Stomach (tissue), 9 donors: ENCODE results near the gene MCC. TPM values are rescaled to one million over a fixed set of nuclear protein-coding genes. Genes with fewer than 3 reads are reported as not detected.

Experiments used
- DNase-seq, 2 donors: peaks; one replicate each; pipeline versions ENCODE4 v3.0.0 to v3.0.0-alpha.2; 2013 to 2019
- H3K27ac ChIP-seq, 5 donors: fragments of 200-600 bp in 4 of 5; sonication (generic) in 4 of 5; one replicate each; pipeline ENCODE4 v1.5.1; 2013 to 2019; ENCODE audit warnings: mild to moderate bottlenecking in 1 of 5, moderate library complexity in 1 of 5
- H3K27me3 ChIP-seq, 3 donors: fragments of 200-600 bp; sonication (generic); one replicate each; pipeline ENCODE4 v1.5.1; 2017 to 2019; ENCODE audit warnings: mixed run types in 1 of 3
- H3K36me3 ChIP-seq, 4 donors: fragments of 200-600 bp; sonication (generic); 1 replicate in 3 of 4; 2 replicates in 1 of 4; pipeline ENCODE4 v1.5.1; 2016 to 2019
- H3K4me1 ChIP-seq, 4 donors: fragments of 200-600 bp; sonication (generic); one replicate each; pipeline ENCODE4 v1.5.1; 2016 to 2019
- H3K4me3 ChIP-seq, 4 donors: fragments of 200-600 bp; sonication (generic) in 3 of 4; one replicate each; pipeline ENCODE4 v1.5.1; 2016 to 2019; ENCODE audit warnings: mild to moderate bottlenecking in 1 of 4
- H3K9me3 ChIP-seq, 4 donors: fragments of 200-600 bp; sonication (generic); one replicate each; pipeline ENCODE4 v1.5.1; 2016 to 2019
- CTCF ChIP-seq, 7 experiments: fragments of 450-650 bp in 4 of 7; fragments of 200-600 bp in 3 of 7; sonication (generic) in 3 of 7; IDR thresholded peaks; one replicate each; pipeline ENCODE4 v1.5.1; 2016 to 2019; ENCODE audit warnings: antibody characterized with exemption in 7 of 7, control low read depth in 2 of 7, mild to moderate bottlenecking in 1 of 7
- EP300 ChIP-seq: sonication (generic); formaldehyde crosslinking; IDR thresholded peaks from one replicate; pipeline ENCODE4 v1.6.1; 2017; ENCODE audit warnings: antibody characterized with exemption
- POLR2A ChIP-seq, 4 donors: fragments of 450-650 bp; IDR thresholded peaks; one replicate each; pipeline ENCODE4 v1.6.1; 2016; ENCODE audit warnings: antibody characterized with exemption in 4 of 4, control low read depth in 2 of 4, mild to moderate bottlenecking in 1 of 4, moderate library complexity in 1 of 4
- POLR2AphosphoS5 ChIP-seq, 3 donors: sonication (generic); formaldehyde crosslinking; IDR thresholded peaks; one replicate each; pipeline ENCODE4 v1.6.1; 2016; ENCODE audit warnings: antibody characterized with exemption in 3 of 3
- WGBS, 5 donors: extraction: QIAGEN DNeasy Blood & Tissue Kit in 3 of 5; methylation state at CpG; one replicate each; pipeline versions ENCODE4 v1.1.5 to v1.1.7; 2013 to 2018; 5-methylcytosine and 5-hydroxymethylcytosine counted together
- intact Hi-C: fragments of 100-400 bp; cut with DNase I; formaldehyde crosslinking; loops from one replicate; pipeline ENCODE4 v1.15.1; 2023; ENCODE audit warnings: low total_unique reads
- polyA plus RNA-seq, 3 donors: library from polyadenylated mRNA; stranded (reverse); fragments of 200-250 nt; gene quantifications; one replicate each; pipeline ENCODE4 v1.2.3, GENCODE V29; 2013
- total RNA-seq, 5 donors: library from RNA; depleted of rRNA; stranded (reverse); fragments of >200 nt; gene quantifications; one replicate each; pipeline versions ENCODE4 v1.1.0 to v1.2.3, GENCODE V29; 2014 to 2016
- donor health status: healthy with polysubstance abuse.
- donor health status: Bipolar disorder and iron deficiency.
- donor health status: healthy.

MCC gene
- total and polyA plus RNA-seq, 8 donors: 3.8 to 35.1 (median 8.9) TPM

GRCh38 chr5:113070901-113071300 is 417.4 kb downstream of the MCC start:
- Histone ChIP-seq H3K4me1 (no peaks in the 10 kb centered on the region), H3K27me3 (no peaks in the 10 kb centered on the region), H3K27ac (no peak overlapping the region), H3K4me3 (no peak overlapping the region), H3K9me3 (no peaks in the 10 kb centered on the region), H3K36me3 (peaks cover 0 to 44% (median 11%) of the 10 kb centered on the region in 4 donors)
- whole genome bisulfite sequencing, 5 donors: 80 to 97% (median 86%) methylated on average over 5 of the region's 5 CpGs
- TF ChIP-seq POLR2A (IDR thresholded peaks at IDR 0.05) (no peak), POLR2AphosphoS5 (IDR thresholded peaks at IDR 0.05) (no peak)
- intact Hi-C loops: no loop called here
- no peak for DNase-seq

GRCh38 chr5:113068559-113068958 is 419.7 kb downstream of the MCC start:
- TF ChIP-seq EP300: no peak
- TF ChIP-seq POLR2A (IDR thresholded peaks at IDR 0.05): no peak
- no peak for TF ChIP-seq CTCF (IDR thresholded peaks at IDR 0.05)
- no peak for TF ChIP-seq POLR2AphosphoS5 (IDR thresholded peaks at IDR 0.05)
- DNase-seq: no peak
- Histone ChIP-seq H3K4me3 (no peak overlapping the region), H3K4me1 (no peaks in the 10 kb centered on the region), H3K36me3 (peaks cover 4 to 47% (median 13%) of the 10 kb centered on the region in 4 donors), H3K27me3 (no peaks in the 10 kb centered on the region), H3K27ac (no peak overlapping the region), H3K9me3 (no peaks in the 10 kb centered on the region)
- 86 to 100% (median 92%) methylated on average over 2 of the region's 2 CpGs for WGBS, 5 donors
- intact Hi-C loops: no loop called here

DNA sequence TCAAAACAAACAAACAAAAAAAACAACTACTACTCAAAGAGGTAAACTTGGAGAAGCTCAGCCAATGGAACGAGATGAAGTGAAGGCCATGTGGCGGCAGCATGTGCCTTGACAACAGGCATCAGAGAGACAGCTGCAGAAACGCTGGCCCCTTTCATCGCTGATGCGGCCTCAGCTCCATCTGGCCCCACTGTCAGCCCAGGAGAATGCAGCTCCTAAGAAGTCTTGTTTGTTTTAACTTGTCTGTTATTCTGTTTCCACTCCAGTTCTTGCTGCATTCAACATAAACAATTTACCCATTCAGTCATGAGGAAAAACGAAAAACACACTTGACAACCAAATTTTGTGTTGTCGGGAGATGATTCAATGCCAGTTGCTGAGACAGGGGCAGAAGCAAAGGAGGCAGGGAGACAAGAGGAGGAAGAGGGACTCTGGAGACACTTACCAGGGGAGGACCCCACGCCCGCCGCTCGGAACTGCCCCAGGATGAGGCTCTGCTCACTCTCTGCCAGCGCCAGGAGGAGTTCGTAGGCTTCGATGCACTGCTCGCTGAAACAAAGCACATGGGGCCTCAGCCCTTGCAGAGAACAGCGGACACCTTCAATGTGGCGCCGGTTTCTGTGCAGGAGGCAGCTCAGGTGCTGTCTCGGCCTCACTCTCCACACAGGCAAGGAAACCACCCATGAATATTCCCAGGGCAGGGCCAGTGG is 420.5 kb downstream of the MCC start:
- Histone ChIP-seq H3K36me3 (peaks cover 7 to 55% (median 20%) of the 10 kb centered on the region in 4 donors), H3K27me3 (no peaks in the 10 kb centered on the region), H3K4me3 (no peak overlapping the region), H3K27ac (peak overlapping the region in 2 of 5 donors; percentile 23 to 28), H3K9me3 (no peaks in the 10 kb centered on the region), H3K4me1 (no peaks in the 10 kb centered on the region)
- WGBS, 5 donors: 78 to 84% (median 82%) methylated on average over 19 of the region's 19 CpGs
- peak in 1 of 2 donors; percentile 71 for DNase-seq
- intact Hi-C loops: no loop called here
- no peak for TF ChIP-seq EP300
- no peak for TF ChIP-seq CTCF (IDR thresholded peaks at IDR 0.05)
- TF ChIP-seq POLR2A (IDR thresholded peaks at IDR 0.05): no peak
- TF ChIP-seq POLR2AphosphoS5 (IDR thresholded peaks at IDR 0.05): no peak

DNA sequence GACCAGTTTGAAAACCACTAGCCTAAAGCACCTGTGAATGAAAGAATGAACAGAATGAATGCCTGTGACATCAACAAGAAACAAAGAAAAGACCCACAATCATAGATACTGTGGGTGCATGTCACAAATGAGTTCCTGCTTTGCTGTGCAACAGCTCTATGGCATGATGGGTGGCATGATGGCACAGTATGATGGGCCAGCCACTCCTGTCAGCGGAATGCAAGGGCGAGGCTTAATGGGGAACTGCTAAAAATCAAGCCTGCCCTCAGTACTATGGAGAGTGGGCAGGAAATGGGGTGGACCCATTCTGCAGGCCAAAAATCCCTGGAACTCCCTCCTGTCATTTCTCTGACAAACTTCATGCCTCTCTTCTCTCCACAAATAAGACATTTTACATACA is 422.6 kb downstream of the MCC start:
- DNase-seq: no peak
- intact Hi-C loops: no loop called here
- TF ChIP-seq POLR2A (IDR thresholded peaks at IDR 0.05) (no peak), POLR2AphosphoS5 (IDR thresholded peaks at IDR 0.05) (no peak), CTCF (IDR thresholded peaks at IDR 0.05) (no peak), EP300 (no peak)
- Histone ChIP-seq H3K36me3 (peaks cover 7 to 58% (median 23%) of the 10 kb centered on the region in 4 donors), H3K4me1 (no peaks in the 10 kb centered on the region), H3K4me3 (no peak overlapping the region), H3K9me3 (no peaks in the 10 kb centered on the region), H3K27me3 (no peaks in the 10 kb centered on the region), H3K27ac (no peak overlapping the region)
- 96 to 100% (median 97%) methylated on average over 2 of the region's 2 CpGs for WGBS, 5 donors

GRCh38 chr5:113064806-113065205 is 423.4 kb downstream of the MCC start:
- Histone ChIP-seq H3K4me3 (no peak overlapping the region), H3K4me1 (peaks cover 0 to under 1% (median 0%) of the 10 kb centered on the region in 4 donors), H3K27ac (no peak overlapping the region), H3K27me3 (no peaks in the 10 kb centered on the region), H3K36me3 (peaks cover 7 to 57% (median 23%) of the 10 kb centered on the region in 4 donors), H3K9me3 (no peaks in the 10 kb centered on the region)
- intact Hi-C loops: no loop called here
- 89 to 100% (median 95%) methylated on average over 1 of the region's 1 CpG for WGBS, 5 donors
- TF ChIP-seq POLR2A (IDR thresholded peaks at IDR 0.05) (no peak), EP300 (no peak), CTCF (IDR thresholded peaks at IDR 0.05) (no peak), POLR2AphosphoS5 (IDR thresholded peaks at IDR 0.05) (no peak)
- DNase-seq: no peak
